ENCODE data around the gene PRB4. TPM values are rescaled to one million over a fixed set of nuclear protein-coding genes. Genes with fewer than 3 reads are reported as not detected.

Gene PRB4
- polyA plus RNA-seq, 1 donor from 2014 or later: not detected

Other genes starting within 250 kb of the PRB4 start
- gene TAS2R46, start 248.1 kb downstream of the PRB4 start, polyA plus RNA-seq: not detected in 2 replicates
- 0.35 and 1.1 TPM in 2 replicates for gene TAS2R43, start 218.1 kb downstream of the PRB4 start, polyA plus RNA-seq
- gene TAS2R30, start 175.8 kb downstream of the PRB4 start, polyA plus RNA-seq: 0.40 and 0.53 TPM in 2 replicates
- 19.1 and 22.0 TPM in 2 replicates for gene SMIM10L1, start 139.2 kb downstream of the PRB4 start, polyA plus RNA-seq
- gene TAS2R42, start 123.5 kb downstream of the PRB4 start, polyA plus RNA-seq: not detected in 2 replicates
- gene PRB3, start 40.7 kb downstream of the PRB4 start, polyA plus RNA-seq: not detected in 2 replicates
- gene PRB2, start 85.1 kb upstream of the PRB4 start, polyA plus RNA-seq: not detected in 2 replicates

All from neural cell (in vitro differentiated cells).